HG03460 (cell line): ENCODE results near the gene DOK7.

ENCODE experiments used
- ATAC-seq: cut with Tn5 transposase; IDR thresholded peaks from one replicate; pipeline ENCODE4 v1.9.1; 2021; ENCODE audit not compliant: unreplicated experiment

Gene DOK7

GRCh38 chr4:3473181-3473950 lies 10.3 kb downstream of the DOK7 start:
- ATAC-seq: no peak

GRCh38 chr4:3473996-3474765 lies 11.1 kb downstream of the DOK7 start:
- ATAC-seq: no peak

- no peak for ATAC-seq
These were observed 12.1 kb downstream of the DOK7 start for GRCh38 chr4:3475041-3475712.

- ATAC-seq: no peak
These were observed 12.7 kb downstream of the DOK7 start for GRCh38 chr4:3475713-3476260.

- ATAC-seq: no peak
These were observed 13.2 kb downstream of the DOK7 start for GRCh38 chr4:3476341-3476747.

- no peak for ATAC-seq
These were observed 14.0 kb downstream of the DOK7 start for GRCh38 chr4:3476936-3477749.

GRCh38 chr4:3477750-3478430 lies 14.8 kb downstream of the DOK7 start:
- no peak for ATAC-seq

GRCh38 chr4:3478446-3479357 lies 15.6 kb downstream of the DOK7 start:
- no peak for ATAC-seq

GRCh38 chr4:3479358-3480101 lies 16.4 kb downstream of the DOK7 start:
- no peak for ATAC-seq

- no peak for ATAC-seq
These were observed 17.5 kb downstream of the DOK7 start for GRCh38 chr4:3480528-3481112.

GRCh38 chr4:3481113-3481531 lies 18.0 kb downstream of the DOK7 start:
- ATAC-seq: no peak

- no peak for ATAC-seq
These were observed 18.8 kb downstream of the DOK7 start for GRCh38 chr4:3481783-3482393.

GRCh38 chr4:3482707-3483106 lies 19.6 kb downstream of the DOK7 start:
- ATAC-seq: no peak

GRCh38 chr4:3483471-3483921 lies 20.4 kb downstream of the DOK7 start:
- ATAC-seq: no peak

- ATAC-seq: no peak
These were observed 21.2 kb downstream of the DOK7 start for GRCh38 chr4:3484057-3484973.

- no peak for ATAC-seq
These were observed 22.1 kb downstream of the DOK7 start for GRCh38 chr4:3485011-3485791.
